Stimulated activated CD8-positive, alpha-beta memory T cell treated with anti-CD3 and anti-CD28 coated beads, Interleukin-7, amount 100 ng/mL, for 4 hours (primary cell): ENCODE measurements around the gene PPP3CA.

ENCODE experiments used
- DNase-seq, 2 donors: peaks; one replicate each; pipeline ENCODE4 v3.0.0-alpha.2; 2020; ENCODE audit warnings: low read depth in 2 of 2

The PPP3CA gene

DNA sequence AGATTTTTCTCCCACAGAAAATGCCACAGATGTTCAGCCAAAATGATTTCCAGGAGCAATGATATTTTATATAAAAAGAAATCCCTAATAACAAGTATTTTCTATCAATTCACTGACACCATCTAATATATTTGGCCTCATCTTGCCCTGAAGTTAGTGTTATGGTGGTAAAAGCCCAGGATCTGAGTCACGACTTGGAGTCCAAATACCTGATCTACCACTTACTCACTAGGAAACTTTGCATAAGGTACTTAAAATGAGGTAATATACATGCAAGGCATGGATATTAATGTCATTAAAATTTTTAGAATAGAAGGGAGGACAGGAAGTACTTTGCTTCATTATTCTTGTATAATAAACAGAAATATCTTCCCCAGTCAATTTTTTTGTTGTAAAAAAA lies 16.3 kb downstream of the PPP3CA start:
- no peak for DNase-seq

DNA sequence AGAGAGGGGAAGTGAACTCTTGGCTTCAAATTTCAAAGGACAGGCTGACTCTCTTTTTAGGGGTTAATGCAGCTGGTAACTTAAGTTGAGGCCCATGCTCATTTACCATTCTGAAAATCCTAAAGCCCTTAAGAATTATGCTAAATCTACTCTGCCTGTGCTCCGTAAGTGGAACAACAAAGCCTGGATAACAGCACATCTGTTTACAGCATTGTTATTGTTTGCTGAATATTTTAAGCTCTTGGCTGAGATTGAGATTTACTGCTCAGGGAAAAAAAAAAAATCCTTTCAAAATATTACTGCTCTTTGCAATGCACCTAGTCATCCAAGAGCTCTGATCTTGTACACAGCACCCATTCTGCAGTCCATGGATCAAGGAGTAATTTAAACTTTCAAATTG lies 17.7 kb downstream of the PPP3CA start:
- DNase-seq, result no peak

DNA sequence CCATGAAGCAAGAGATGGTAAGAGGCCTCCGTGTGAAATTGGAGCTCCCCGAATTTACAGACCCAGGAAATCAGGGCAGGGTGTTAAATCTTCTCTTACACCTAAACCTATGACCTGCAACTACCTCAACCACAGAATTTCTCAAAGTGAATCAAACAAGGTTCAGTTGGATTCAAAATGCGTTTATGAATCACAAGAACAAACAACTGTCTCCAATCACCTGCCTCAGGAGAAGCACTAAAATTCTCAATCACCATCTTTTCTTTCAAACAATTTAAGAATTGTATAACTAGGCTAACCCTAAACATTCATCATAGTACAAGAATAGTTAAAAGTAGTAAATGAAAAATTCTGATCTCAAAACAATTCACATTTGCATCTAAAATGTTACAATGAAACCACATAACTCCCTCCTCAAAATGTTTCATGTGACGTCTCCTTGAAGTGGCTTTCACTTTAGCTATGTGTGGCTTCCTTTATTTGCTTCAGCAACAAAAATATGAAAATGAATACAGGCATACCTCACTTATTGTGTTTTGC lies 19.2 kb downstream of the PPP3CA start:
- no peak for DNase-seq

DNA sequence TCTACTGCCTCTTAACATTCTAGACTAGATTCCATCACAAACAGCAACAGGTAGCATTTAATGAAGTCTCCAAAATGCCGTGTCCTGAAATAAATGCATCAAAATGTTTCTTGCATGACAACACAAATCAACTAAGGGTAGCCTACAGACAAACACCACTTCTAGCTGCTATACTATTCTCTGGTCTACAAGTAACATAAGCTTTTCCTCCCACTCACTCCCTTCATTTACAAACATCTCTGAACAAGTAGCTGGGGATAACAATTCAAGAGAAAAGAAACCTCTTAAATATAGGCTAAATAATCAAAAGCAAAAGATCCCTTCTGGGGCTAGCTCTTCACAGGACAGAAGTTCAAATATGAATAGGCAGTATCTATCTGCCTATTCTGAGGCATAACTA lies 20.8 kb downstream of the PPP3CA start:
- DNase-seq, result no peak

DNA sequence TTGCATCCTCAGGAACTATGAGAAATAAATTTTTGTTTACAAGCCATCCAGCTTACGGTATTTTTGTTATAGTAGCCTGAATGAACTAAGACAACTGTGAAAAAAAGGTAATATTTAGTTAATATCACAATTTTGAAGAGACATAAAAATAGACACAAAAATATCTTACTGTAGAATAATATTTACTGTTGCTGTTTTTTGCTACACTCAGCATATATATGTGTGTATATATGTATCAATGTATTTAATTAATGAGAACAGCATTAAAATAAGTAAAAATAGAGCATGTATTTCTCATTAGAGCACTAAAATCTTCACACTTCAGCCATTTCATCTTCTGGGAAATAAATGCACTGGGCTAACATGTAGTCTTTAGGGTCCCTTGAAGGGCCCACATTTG lies 24.6 kb downstream of the PPP3CA start:
- no peak for DNase-seq

DNA sequence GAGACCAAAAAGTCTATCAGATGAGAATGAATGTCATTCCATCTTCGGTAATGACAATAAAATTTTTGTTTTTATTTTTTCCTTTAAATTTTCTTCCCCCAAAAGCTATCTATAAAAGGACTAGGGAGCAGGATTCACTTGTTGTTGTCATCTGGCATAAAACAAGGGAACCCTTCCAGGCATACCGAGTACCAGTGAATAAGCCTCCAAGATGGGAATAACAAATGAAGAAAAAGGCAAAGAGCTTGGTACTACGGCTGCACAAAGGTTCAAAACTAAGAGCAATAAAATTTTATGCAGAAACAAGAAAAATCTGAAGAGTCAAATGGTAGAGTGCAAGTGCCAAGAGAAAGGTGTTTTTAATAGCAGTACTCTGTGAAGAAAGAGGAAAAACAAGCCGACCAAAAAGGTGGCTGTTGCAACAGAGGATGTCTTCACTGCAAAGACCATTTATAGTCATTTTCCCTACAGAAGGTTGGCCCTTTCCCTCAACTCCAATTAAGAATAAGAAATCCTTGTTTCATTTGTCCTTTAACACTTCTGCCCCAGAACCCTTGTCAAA lies 25.8 kb downstream of the PPP3CA start:
- no peak for DNase-seq

DNA sequence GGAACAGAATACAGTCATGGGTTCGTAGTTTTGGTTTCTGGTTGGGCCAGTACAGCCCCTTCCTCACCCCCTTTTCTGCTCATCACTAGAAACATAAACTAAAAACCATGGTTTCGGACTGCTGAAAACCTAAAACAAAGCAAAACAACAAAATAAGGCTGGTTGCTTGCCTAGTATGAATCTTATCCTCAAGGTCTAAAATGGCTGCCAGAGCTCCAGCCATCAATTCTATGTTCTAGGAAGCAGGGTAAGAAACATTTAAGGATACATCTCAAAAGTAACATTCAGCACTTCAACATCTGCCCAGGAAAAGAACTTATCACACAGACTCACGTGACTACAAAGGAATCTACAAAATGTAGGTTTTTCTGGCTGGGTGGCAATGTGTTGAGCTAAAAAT lies 31.5 kb downstream of the PPP3CA start:
- no peak for DNase-seq

DNA sequence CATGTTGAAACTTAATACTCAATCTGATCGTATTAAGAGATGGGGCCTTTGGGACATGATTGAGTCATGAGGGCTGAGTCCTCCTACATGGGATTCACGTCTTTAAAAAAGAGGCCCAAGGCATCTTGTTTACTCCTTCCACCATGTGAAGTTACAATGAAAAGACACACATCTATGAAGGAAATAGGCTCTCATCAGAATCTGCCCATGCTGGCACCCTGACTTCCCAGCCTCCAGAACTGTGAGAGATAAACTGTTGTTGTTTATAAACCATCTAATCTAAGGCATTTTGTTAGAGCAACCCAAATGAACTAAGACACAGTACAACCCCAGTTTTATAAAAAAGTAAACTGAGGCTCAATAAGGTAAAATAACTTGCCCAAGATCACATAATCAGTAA lies 32.3 kb downstream of the PPP3CA start:
- DNase-seq, result no peak

DNA sequence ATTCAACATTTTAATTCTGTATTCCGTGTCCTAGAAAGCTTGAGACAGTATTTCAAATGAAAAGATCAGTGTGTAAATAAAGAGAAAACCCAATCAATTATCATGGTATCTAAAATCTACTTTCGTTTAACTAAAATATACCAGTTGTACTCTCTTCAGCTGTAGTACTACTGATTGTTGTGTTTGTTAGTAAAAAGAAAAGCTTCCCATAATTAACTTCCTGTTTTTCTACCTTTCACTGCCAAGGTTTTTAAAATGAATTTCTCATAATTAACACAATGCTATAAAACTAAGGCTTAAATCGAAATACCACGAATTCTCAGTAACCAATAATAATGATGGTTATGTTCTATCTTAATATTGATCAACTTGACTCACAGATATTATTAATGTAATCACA lies 37.4 kb downstream of the PPP3CA start:
- no peak for DNase-seq

DNA sequence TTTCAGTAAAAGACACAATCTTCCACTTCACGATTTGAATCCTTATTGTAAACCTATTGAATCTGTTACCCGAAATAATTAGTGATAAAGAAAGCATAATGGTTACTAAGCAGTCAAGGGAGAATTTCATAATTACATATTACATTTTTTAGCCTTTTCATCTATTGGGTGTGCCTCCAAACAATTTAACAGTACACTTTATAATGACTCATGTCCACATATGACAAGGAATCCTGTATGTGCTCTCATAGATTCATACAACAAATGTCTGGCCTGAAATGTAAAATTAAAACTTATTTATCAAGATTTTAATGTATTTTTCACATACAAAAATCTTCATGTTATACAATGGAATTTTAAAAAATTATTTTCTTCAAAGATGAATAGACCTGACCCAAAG lies 39.4 kb downstream of the PPP3CA start:
- no peak for DNase-seq

DNA sequence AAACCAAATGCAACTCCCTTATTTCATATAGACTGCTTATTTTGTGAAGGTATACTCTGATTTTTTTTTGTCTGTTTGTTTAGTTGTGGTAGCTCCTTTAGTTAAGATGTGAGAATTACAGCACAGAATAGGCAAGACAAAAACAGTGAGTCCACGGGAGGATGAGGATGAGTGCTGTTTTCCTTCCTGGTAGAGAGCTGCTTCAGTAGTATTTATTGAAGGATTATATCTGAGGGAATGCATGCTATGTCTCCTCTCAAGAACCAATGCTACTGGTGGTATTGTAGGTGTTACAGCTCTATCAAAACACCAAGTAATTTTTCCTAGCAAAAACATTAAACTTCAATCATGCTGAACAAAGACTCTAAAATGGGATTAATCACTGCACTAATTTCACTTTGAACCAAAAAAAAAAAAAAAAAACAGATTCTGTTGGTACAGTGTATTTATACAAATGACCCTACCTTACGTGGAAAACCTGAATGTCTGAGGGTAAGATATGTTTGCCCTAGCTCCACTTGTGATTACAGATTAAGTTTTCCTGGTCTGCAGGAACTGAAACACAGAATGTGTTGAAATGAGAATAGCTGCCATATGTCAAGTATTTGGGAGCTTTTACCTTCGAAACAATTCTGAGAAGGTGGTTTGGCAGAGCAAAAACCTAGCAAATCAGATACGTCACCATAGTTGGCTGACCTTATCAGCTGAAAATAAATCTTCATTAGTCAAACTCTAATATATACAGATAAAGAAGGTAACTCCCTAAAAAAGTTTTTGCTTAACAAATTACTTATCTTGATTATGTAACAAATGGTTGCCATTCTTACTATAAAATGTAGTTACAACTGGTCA lies 40.3 kb downstream of the PPP3CA start:
- no peak for DNase-seq

DNA sequence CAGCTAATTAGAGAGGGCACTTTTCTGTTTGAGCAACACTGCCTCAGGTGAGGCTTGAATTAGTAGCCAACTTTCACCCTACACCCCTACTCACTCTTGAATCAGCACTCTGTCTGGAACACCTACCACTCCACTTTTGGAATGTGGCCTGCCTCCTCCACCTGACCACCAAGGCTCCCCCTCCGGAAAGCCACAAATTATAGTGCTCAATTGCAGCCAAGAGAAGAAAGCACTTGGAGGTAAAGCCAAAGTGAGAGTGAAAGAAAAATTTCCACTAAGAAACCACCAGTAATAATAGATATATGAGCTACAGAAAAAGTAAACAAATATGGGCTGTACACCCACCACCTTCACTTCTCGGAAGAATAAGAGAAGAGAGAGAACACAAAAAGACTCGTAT lies 41.1 kb downstream of the PPP3CA start:
- DNase-seq, result no peak

DNA sequence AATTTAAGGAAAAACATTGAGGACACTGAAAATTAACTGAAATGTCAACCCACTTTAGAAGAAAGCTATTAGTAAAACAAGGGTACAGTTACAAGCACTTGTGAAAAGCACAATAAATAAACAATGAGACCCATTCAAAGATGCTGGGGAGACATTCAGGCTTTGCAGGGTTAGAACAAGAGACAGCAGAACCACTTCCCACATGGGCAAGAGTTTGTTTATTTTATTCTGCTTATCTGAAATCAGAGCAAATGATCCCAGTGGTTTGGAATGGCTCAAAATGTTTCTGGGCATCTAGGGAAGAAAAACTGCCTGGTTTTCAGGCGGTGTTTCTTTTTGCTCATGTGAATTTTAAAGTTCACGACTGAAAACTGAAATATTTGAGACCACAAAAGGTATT lies 42.4 kb downstream of the PPP3CA start:
- no peak for DNase-seq

DNA sequence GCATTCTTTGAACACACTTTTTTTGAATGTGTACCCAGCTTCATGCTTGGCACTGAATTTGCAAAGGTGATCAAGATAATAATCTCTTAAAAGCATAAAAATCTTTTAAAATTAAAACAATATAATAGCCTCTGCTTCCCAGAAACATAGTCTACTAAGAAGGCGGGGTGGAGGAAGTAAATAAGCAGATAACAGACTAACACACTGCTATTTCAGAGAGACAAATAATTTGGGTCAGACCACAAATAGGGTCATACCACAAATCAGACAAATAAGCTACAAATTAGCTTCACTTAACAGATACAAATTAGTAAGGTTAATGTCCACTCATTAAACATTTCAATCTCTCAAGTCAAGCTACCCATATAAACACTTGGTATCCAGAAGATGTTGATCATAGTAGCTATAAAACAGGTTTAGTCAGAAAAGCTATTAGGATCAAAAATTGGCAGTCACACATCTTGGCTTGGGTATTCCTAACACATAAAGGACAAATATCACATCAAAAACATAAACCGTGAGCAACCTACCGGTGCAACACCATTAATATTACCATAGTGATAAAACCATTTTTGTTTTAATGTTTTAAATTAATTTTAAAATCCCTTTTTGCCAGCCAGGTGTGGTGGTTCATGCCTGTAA lies 47.3 kb downstream of the PPP3CA start:
- DNase-seq, result no peak

DNA sequence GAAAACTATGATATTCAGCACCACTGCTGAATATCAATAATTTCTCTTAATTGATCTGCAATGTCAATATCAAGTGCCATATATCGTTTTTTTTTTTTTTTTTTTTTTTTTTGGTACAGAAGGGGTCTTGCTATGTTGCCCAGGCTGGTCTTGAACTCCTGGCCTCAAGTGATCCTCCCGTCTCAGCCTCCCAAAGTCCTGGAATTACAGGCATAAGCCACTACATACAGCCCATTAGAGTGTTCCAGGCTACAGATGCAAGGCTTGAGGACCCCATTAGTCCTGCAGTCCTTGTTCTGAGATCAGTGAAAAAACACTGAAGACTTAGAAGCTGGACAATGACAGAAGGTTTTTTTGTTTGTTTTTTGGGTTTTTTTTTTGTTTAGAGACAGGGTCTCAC lies 48.3 kb downstream of the PPP3CA start:
- no peak for DNase-seq

DNA sequence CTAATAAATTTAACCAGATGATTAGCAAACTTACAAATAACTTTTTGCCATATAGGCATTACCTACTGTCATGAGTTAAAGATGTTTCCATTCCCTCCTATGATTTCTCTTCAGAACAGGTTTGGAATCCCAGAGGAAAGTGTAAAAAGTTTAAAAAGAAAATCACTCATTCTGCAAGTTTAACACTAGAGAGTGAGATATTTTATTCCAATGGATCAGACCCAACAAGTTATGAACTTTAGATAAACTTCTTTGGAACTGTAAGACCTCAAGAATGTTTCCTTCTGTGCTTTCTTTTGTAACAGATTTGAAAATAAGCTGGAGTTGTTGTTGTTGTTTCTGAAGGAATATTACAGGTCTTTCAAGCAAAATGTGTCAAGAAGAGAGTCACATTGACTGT lies 51.6 kb downstream of the PPP3CA start:
- no peak for DNase-seq

DNA sequence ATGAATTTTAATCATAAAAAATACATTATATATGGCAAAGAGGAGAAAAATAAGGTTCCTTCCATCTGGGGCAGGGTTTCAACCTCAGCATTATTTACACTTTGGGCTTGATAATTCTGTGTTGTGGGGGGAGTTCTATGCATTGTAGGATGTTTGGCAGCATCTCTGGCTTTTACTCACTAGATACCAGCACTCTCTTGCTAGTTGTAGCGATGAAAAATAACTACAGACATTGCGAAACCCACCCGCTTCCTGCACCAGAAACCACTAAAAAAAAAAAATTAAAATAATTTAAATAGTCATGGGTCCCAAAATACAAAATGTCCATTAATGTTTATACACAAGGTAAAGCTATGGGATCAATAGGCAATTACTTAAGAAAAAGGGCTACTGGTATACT lies 52.7 kb downstream of the PPP3CA start:
- no peak for DNase-seq

DNA sequence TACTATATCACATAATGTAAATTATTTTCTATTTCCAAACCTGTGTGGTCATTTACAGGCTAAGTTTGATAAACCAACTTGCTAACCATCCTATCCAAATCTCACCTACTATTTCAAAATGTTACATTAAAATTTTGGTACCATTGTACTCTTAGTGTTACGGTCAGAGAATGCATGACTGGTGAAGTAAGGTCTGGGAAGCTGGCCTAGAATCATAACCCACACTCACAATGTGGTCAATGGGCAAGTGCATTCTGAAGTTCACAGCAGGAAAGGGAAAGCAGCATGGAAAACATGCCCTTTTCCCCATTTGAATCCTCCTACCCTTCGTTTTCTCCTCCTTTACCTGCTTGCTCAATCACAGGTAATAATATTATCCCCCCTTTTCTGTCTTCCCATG lies 54.4 kb downstream of the PPP3CA start:
- DNase-seq, result no peak

DNA sequence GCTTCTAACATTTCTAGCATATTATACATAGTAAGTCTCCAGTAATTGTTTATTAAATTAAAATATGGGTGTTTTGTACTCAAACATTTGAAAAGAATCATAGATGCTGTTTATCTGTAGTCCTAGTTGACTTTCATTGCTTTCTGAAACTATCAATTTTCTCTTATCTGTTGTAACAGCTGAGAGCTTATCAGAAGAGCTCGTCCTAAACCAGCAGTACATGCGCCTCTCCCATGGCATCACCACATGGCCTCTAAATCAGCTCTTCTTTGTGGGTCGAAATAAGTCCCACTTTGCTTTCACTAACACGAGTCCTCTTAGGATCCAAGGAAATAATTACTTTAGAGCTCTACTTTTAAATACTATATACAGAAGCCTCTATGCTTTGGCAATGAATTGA lies 55.1 kb downstream of the PPP3CA start:
- no peak for DNase-seq

DNA sequence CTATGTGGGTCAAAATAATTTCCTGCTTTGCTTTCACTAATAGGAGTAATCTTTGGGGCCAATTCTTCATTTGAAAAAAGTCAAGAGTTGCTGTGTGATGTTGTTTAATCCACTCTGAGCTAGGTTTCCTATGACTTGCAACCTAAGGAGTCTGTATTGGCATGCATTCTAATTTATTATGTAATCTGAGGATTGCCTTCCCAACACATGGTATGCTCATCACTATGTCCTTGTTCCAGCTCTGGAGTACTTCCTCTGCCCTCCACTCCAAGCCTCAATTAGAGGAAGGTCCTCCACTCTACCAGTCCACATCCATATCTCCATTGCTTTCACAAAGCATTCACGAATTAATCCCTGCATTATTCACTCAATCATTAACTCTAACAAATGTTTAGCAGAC lies 56.1 kb downstream of the PPP3CA start:
- DNase-seq, result no peak

DNA sequence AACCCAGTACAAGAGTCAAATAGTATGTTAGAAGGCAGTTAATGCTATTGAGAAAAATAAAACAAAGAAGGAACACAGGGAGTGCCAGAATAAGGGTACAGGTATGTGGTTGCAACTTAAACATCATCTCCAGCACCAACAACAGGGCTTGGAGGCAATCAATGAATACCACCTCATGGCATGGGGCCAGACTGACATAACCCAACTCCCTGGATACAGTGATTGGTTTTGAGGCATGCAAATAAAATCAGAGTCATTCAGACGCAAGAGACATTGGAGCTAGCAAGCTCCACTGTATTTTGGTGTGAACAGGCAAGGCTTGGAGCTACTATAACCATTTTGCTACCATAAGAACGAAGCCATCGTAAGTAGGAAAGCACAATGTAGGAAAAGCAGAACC lies 56.7 kb downstream of the PPP3CA start:
- no peak for DNase-seq

DNA sequence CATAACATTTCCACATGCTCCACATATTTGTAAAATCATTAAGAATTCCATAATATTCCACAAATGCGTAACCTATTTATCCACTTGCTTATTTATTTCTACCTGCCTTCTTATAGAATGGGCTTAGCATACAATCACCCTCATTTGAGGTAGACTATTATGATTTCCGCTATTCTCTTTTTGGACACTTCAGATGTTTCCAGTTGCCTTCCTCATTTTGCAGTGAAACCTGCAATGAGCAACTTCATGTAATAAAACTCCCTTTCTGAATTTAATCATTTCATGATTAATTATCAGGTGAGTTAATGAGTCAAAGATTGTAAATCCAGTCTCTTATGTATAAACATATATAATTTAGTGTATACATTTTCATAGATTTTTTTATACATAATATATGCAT lies 58.0 kb downstream of the PPP3CA start:
- DNase-seq, result no peak
